AG04450 (cell line): ENCODE data around the gene SDK1. TPM values are rescaled to one million over a fixed set of nuclear protein-coding genes. Genes with fewer than 3 reads are reported as not detected.

Source experiments
- CTCF ChIA-PET: fragments of 300-600, 350-600 bp; formaldehyde crosslinking; extraction: SDS; loops from one replicate; lab custom pipeline; 2022; ENCODE audit warnings: antibody characterized with exemption, inconsistent platforms; lab: Charles Lee
- POLR2A ChIA-PET: fragments of 350-600 bp; formaldehyde crosslinking; extraction: SDS; loops from one replicate; lab custom pipeline; 2021; ENCODE audit warnings: antibody characterized with exemption, inconsistent platforms; lab: Yijun Ruan, JAX
- DNase-seq: peaks from one replicate; pipeline ENCODE4 v3.0.0-alpha.2; 2011; ENCODE audit warnings: low read depth, low spot score
- H3K27ac ChIP-seq: one replicate; pipeline ENCODE4 v1.5.1; 2012; ENCODE audit warnings: low read depth, low read length, control low read depth
- H3K27me3 ChIP-seq: one replicate; pipeline ENCODE4 v1.6.0; 2012; ENCODE audit warnings: low read length; ENCODE audit not compliant: control insufficient read depth, insufficient read depth
- H3K4me3 ChIP-seq: 2 replicates; pipeline ENCODE4 v1.5.1; 2011; ENCODE audit warnings: mild to moderate bottlenecking, low read depth, low read length, control low read depth
- H3K9me3 ChIP-seq: 2 replicates; pipeline ENCODE4 v1.5.1; 2012; ENCODE audit warnings: low read length; ENCODE audit not compliant: control insufficient read depth, insufficient read depth
- polyA plus RNA-seq: library from polyadenylated mRNA; depleted of rRNA; stranded (reverse); fragments of >200 nt; gene quantifications from 2 replicates; pipeline ENCODE4 v1.2.3, GENCODE V29; 2011
- TF ChIP-seq, protein P1 (sequence below): IDR thresholded peaks from 2 replicates; pipeline ENCODE4 v1.5.1; 2011; ENCODE audit warnings: low read depth, low read length, control low read depth, inconsistent platforms

The SDK1 gene
- polyA plus RNA-seq, 1 experiment = 2.2 TPM

DNA sequence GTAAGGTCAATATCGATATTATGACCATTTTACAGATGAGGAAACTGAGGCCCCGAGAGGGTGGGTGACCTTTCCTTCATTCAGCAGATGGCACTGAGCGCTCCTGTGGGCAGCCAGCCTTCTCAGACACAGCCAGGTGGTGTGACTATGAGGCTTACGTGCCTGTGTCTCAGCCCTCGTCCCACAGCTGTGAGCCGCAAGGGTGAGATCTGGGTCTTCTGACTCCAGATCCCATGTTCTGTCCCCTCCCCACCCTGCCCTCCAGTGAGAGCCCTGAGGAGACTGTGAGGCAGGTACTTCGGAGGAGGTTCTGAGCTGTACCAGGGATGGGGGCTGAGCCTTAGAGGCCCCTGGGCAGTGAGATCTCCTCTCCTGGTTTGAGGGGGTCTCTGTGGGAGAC lies 767.2 kb downstream of the SDK1 start:
- TF ChIP-seq, protein P1, sequence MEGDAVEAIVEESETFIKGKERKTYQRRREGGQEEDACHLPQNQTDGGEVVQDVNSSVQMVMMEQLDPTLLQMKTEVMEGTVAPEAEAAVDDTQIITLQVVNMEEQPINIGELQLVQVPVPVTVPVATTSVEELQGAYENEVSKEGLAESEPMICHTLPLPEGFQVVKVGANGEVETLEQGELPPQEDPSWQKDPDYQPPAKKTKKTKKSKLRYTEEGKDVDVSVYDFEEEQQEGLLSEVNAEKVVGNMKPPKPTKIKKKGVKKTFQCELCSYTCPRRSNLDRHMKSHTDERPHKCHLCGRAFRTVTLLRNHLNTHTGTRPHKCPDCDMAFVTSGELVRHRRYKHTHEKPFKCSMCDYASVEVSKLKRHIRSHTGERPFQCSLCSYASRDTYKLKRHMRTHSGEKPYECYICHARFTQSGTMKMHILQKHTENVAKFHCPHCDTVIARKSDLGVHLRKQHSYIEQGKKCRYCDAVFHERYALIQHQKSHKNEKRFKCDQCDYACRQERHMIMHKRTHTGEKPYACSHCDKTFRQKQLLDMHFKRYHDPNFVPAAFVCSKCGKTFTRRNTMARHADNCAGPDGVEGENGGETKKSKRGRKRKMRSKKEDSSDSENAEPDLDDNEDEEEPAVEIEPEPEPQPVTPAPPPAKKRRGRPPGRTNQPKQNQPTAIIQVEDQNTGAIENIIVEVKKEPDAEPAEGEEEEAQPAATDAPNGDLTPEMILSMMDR = no peak
- H3K9me3 ChIP-seq = peaks cover 64% of the 10 kb centered on the region
- ChIA-PET CTCF (no interaction called here), POLR2A (no interaction called here)
- H3K27me3 ChIP-seq = no peaks in the 10 kb centered on the region
- H3K27ac ChIP-seq = no peak overlapping the region
- no peak for DNase-seq
- no peak overlapping the region for H3K4me3 ChIP-seq

DNA sequence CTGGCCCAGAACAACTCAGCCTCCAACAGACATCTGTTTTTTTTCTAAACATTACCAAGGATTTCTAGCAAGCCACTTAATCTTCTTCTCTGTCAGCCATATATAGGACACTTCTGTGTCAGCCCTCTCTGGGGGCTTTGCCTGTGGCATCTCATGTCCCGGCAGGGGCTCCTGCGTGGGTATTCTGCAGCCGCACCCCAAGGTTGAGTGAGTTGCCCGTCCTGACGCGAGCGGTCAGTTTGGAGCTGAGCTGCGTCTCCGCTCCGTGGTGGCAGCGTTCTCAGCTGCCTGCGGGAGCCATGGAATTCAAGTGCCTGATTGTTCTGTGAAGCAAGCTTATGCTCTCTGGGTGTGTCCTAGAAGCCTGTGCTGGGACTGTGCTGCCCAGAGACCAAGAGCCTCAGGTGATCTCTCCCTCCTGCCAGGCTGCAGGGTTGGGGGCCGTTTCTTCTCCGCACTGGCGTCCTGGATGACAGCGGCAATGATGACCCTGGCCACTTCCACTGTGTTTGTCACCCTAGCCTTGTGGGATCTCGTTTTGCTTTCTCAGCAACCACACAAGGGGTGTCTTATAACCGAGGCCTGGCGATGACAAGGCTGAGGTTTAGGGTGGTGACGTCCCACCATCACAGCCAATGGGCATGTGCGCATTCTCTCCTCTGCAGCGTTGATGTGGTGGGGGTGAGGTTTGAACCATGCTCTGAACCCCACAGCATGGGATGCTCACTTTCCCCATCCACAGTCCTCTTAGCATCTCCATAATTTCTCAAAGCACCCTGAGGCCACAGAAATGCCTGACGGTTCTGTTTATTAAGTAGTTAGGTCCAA lies 768.4 kb downstream of the SDK1 start:
- TF ChIP-seq, protein P1 = no peak
- CTCF ChIA-PET = no interaction called here
- DNase-seq = no peak
- Histone ChIP-seq H3K9me3 (peaks cover 74% of the 10 kb centered on the region), H3K27me3 (no peaks in the 10 kb centered on the region), H3K4me3 (no peak overlapping the region), H3K27ac (no peak overlapping the region)
- POLR2A ChIA-PET = no interaction called here

DNA sequence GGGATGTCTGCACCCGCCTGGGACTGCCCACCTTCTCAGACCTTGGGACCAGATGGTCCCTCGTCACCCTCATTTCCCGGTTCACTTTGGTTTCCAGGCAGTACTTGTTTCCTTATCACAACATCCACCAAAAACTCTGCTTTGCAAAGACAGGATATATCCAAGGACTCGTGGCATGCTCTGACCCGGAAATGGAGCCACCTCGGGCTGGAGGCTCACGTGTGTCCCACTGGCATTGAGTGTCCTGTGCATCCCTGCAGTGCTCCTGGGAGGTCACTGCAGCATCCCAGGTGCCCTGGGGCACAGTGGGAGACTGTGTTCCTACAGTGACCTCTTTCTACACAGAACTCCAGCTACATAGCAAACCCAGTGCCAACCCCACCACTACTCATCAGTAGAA lies 769.2 kb downstream of the SDK1 start:
- TF ChIP-seq, protein P1 = no peak
- no peaks in the 10 kb centered on the region for H3K27me3 ChIP-seq
- DNase-seq = no peak
- peaks cover 80% of the 10 kb centered on the region for H3K9me3 ChIP-seq
- CTCF ChIA-PET = no interaction called here
- POLR2A ChIA-PET = no interaction called here
- H3K27ac ChIP-seq = no peak overlapping the region
- H3K4me3 ChIP-seq = no peak overlapping the region

DNA sequence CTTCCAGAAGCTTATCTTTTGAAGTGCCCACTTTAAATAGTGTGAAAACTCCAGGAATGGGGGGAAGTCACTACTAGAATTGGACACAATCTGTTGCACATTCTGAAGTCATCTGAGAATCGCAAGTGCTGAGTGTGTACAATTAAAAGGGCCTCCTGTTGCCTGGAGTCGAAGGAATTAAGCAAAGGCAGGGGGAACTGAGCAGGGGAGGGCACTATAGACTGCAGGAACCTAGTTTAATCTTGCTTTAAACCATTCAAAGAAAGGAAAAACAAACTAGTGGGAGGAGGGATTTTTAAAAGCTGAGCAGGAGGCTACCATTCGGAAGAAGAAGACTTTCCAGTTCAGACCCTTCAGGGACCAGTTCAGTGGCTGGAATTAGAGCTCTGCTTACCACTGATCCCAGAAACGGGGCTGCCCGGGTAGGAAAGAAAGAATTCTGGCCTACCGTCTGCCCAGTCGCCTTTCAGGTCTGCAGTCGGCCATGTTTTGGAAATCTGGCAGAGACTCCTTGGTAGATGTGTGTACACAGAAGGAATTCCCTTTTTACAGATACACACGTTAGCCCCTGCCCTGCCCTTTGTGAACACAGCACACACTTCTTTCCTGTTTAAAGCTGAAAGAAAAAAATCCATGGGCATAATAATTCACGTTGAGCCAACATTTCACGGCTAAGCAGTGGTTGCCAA lies 770.5 kb downstream of the SDK1 start:
- Histone ChIP-seq H3K9me3 (peaks cover 84% of the 10 kb centered on the region), H3K4me3 (no peak overlapping the region), H3K27me3 (no peaks in the 10 kb centered on the region), H3K27ac (no peak overlapping the region)
- DNase-seq = no peak
- TF ChIP-seq, protein P1 = no peak
- ChIA-PET POLR2A (no interaction called here), CTCF (no interaction called here)
